ENCODE data around the gene MAGIX.

The MAGIX gene

GRCh38 chrX:49187028-49187394, 24.5 kb downstream of the MAGIX start:
- Histone ChIP-seq H3K9ac (ENCODE audit: low read length) (no peak overlapping the region), H3K9me3 (ENCODE audit: control insufficient read depth, low read length) (no peaks in the 10 kb centered on the region), H3K4me1 (ENCODE audit: control insufficient read depth, insufficient read depth, low read length) (peaks cover 13% of the 10 kb centered on the region), H3K36me3 (ENCODE audit: control insufficient read depth, insufficient read depth, low read length, severe bottlenecking) (peaks cover 5% of the 10 kb centered on the region), H3K4me3 (ENCODE audit: low read length) (no peak overlapping the region), H3K27me3 (replicated peaks; ENCODE audit: control insufficient read depth, insufficient read depth, low read length) (no peaks in the 10 kb centered on the region)
- no peak for DNase-seq (ENCODE audit: low read depth)

GRCh38 chrX:49187526-49187925, 25.0 kb downstream of the MAGIX start:
- no peaks in the 10 kb centered on the region for H3K27me3 ChIP-seq (replicated peaks; ENCODE audit: control insufficient read depth, insufficient read depth, low read length)
- DNase-seq (ENCODE audit: low read depth), result no peak

GRCh38 chrX:49188468-49189076, 26.0 kb downstream of the MAGIX start:
- Histone ChIP-seq H3K9ac (ENCODE audit: low read length) (no peak overlapping the region), H3K4me3 (ENCODE audit: low read length) (no peak overlapping the region), H3K27me3 (replicated peaks; ENCODE audit: control insufficient read depth, insufficient read depth, low read length) (no peaks in the 10 kb centered on the region), H3K9me3 (ENCODE audit: control insufficient read depth, low read length) (no peaks in the 10 kb centered on the region), H3K36me3 (ENCODE audit: control insufficient read depth, insufficient read depth, low read length, severe bottlenecking) (peaks cover 1% of the 10 kb centered on the region), H3K4me1 (ENCODE audit: control insufficient read depth, insufficient read depth, low read length) (peaks cover 13% of the 10 kb centered on the region)
- DNase-seq (ENCODE audit: low read depth), result no peak

More at GRCh38 chrX:49187526-49187925, 25.0 kb downstream of the MAGIX start:
- Histone ChIP-seq H3K4me1 (ENCODE audit: control insufficient read depth, insufficient read depth, low read length) (peaks cover 13% of the 10 kb centered on the region), H3K9me3 (ENCODE audit: control insufficient read depth, low read length) (no peaks in the 10 kb centered on the region), H3K36me3 (ENCODE audit: control insufficient read depth, insufficient read depth, low read length, severe bottlenecking) (peaks cover 5% of the 10 kb centered on the region), H3K4me3 (ENCODE audit: low read length) (no peak overlapping the region), H3K9ac (ENCODE audit: low read length) (no peak overlapping the region)

- peak overlapping the region; percentile 79 for H3K9ac ChIP-seq (ENCODE audit: low read length)
- peaks cover 8% of the 10 kb centered on the region for H3K4me1 ChIP-seq (ENCODE audit: control insufficient read depth, insufficient read depth, low read length)
- DNase-seq (ENCODE audit: low read depth), result no peak
- no peaks in the 10 kb centered on the region for H3K9me3 ChIP-seq (ENCODE audit: control insufficient read depth, low read length)
- peak overlapping the region; percentile 74 for H3K4me3 ChIP-seq (ENCODE audit: low read length)
- H3K27me3 ChIP-seq (replicated peaks; ENCODE audit: control insufficient read depth, insufficient read depth, low read length), result no peaks in the 10 kb centered on the region
- H3K36me3 ChIP-seq (ENCODE audit: control insufficient read depth, insufficient read depth, low read length, severe bottlenecking), result no peaks in the 10 kb centered on the region
These were observed 27.0 kb downstream of the MAGIX start for GRCh38 chrX:49189606-49190005.

GRCh38 chrX:49190821-49191573, 28.4 kb downstream of the MAGIX start:
- Histone ChIP-seq H3K4me3 (ENCODE audit: low read length) (peak overlapping the region; percentile 84), H3K9me3 (ENCODE audit: control insufficient read depth, low read length) (no peaks in the 10 kb centered on the region), H3K36me3 (ENCODE audit: control insufficient read depth, insufficient read depth, low read length, severe bottlenecking) (no peaks in the 10 kb centered on the region), H3K9ac (ENCODE audit: low read length) (peak overlapping the region; percentile 91), H3K4me1 (ENCODE audit: control insufficient read depth, insufficient read depth, low read length) (peaks cover 2% of the 10 kb centered on the region), H3K27me3 (replicated peaks; ENCODE audit: control insufficient read depth, insufficient read depth, low read length) (no peaks in the 10 kb centered on the region)
- peak; percentile 97 for DNase-seq (ENCODE audit: low read depth)

GRCh38 chrX:49191574-49192011, 29.0 kb downstream of the MAGIX start:
- Histone ChIP-seq H3K9ac (ENCODE audit: low read length) (peak overlapping the region; percentile 91), H3K9me3 (ENCODE audit: control insufficient read depth, low read length) (no peaks in the 10 kb centered on the region), H3K36me3 (ENCODE audit: control insufficient read depth, insufficient read depth, low read length, severe bottlenecking) (no peaks in the 10 kb centered on the region), H3K27me3 (replicated peaks; ENCODE audit: control insufficient read depth, insufficient read depth, low read length) (no peaks in the 10 kb centered on the region), H3K4me1 (ENCODE audit: control insufficient read depth, insufficient read depth, low read length) (peaks cover 2% of the 10 kb centered on the region), H3K4me3 (ENCODE audit: low read length) (peak overlapping the region; percentile 84)
- no peak for DNase-seq (ENCODE audit: low read depth)

- no peaks in the 10 kb centered on the region for H3K36me3 ChIP-seq (ENCODE audit: control insufficient read depth, insufficient read depth, low read length, severe bottlenecking)
- H3K4me3 ChIP-seq (ENCODE audit: low read length), result no peak overlapping the region
- peaks cover 5% of the 10 kb centered on the region for H3K27me3 ChIP-seq (replicated peaks; ENCODE audit: control insufficient read depth, insufficient read depth, low read length)
- no peak overlapping the region for H3K9ac ChIP-seq (ENCODE audit: low read length)
- peak; percentile 52 for DNase-seq (ENCODE audit: low read depth)
- H3K4me1 ChIP-seq (ENCODE audit: control insufficient read depth, insufficient read depth, low read length), result peaks cover 2% of the 10 kb centered on the region
- no peaks in the 10 kb centered on the region for H3K9me3 ChIP-seq (ENCODE audit: control insufficient read depth, low read length)
These were observed 30.3 kb downstream of the MAGIX start for GRCh38 chrX:49192722-49193328.

- DNase-seq (ENCODE audit: low read depth), result no peak
- no peak overlapping the region for H3K4me3 ChIP-seq (ENCODE audit: low read length)
- no peak overlapping the region for H3K9ac ChIP-seq (ENCODE audit: low read length)
- H3K36me3 ChIP-seq (ENCODE audit: control insufficient read depth, insufficient read depth, low read length, severe bottlenecking), result no peaks in the 10 kb centered on the region
- peaks cover 13% of the 10 kb centered on the region for H3K27me3 ChIP-seq (replicated peaks; ENCODE audit: control insufficient read depth, insufficient read depth, low read length)
- H3K4me1 ChIP-seq (ENCODE audit: control insufficient read depth, insufficient read depth, low read length), result peaks cover 2% of the 10 kb centered on the region
- no peaks in the 10 kb centered on the region for H3K9me3 ChIP-seq (ENCODE audit: control insufficient read depth, low read length)
These were observed 31.0 kb downstream of the MAGIX start for GRCh38 chrX:49193542-49193964.

GRCh38 chrX:49197543-49198087, 35.1 kb downstream of the MAGIX start:
- H3K9me3 ChIP-seq (ENCODE audit: control insufficient read depth, low read length), result no peaks in the 10 kb centered on the region
- H3K4me3 ChIP-seq (ENCODE audit: low read length), result no peak overlapping the region
- peaks cover 4% of the 10 kb centered on the region for H3K4me1 ChIP-seq (ENCODE audit: control insufficient read depth, insufficient read depth, low read length)
- DNase-seq (ENCODE audit: low read depth), result no peak
- H3K9ac ChIP-seq (ENCODE audit: low read length), result no peak overlapping the region
- peaks cover 17% of the 10 kb centered on the region for H3K27me3 ChIP-seq (replicated peaks; ENCODE audit: control insufficient read depth, insufficient read depth, low read length)
- H3K36me3 ChIP-seq (ENCODE audit: control insufficient read depth, insufficient read depth, low read length, severe bottlenecking), result no peaks in the 10 kb centered on the region

GRCh38 chrX:49198540-49199314, 36.2 kb downstream of the MAGIX start:
- H3K9me3 ChIP-seq (ENCODE audit: control insufficient read depth, low read length), result no peaks in the 10 kb centered on the region
- no peak overlapping the region for H3K9ac ChIP-seq (ENCODE audit: low read length)
- DNase-seq (ENCODE audit: low read depth), result no peak
- H3K4me3 ChIP-seq (ENCODE audit: low read length), result no peak overlapping the region
- peaks cover 4% of the 10 kb centered on the region for H3K4me1 ChIP-seq (ENCODE audit: control insufficient read depth, insufficient read depth, low read length)
- no peaks in the 10 kb centered on the region for H3K36me3 ChIP-seq (ENCODE audit: control insufficient read depth, insufficient read depth, low read length, severe bottlenecking)
- H3K27me3 ChIP-seq (replicated peaks; ENCODE audit: control insufficient read depth, insufficient read depth, low read length), result peaks cover 22% of the 10 kb centered on the region

- H3K9ac ChIP-seq (ENCODE audit: low read length), result no peak overlapping the region
- H3K4me1 ChIP-seq (ENCODE audit: control insufficient read depth, insufficient read depth, low read length), result peaks cover 4% of the 10 kb centered on the region
- H3K9me3 ChIP-seq (ENCODE audit: control insufficient read depth, low read length), result no peaks in the 10 kb centered on the region
- H3K36me3 ChIP-seq (ENCODE audit: control insufficient read depth, insufficient read depth, low read length, severe bottlenecking), result no peaks in the 10 kb centered on the region
- no peak overlapping the region for H3K4me3 ChIP-seq (ENCODE audit: low read length)
- H3K27me3 ChIP-seq (replicated peaks; ENCODE audit: control insufficient read depth, insufficient read depth, low read length), result peaks cover 27% of the 10 kb centered on the region
- DNase-seq (ENCODE audit: low read depth), result no peak
These were observed 36.7 kb downstream of the MAGIX start for GRCh38 chrX:49199315-49199595.

Data from adipocyte (in vitro differentiated cells).